Panc1 (cell line): ENCODE results near the gene PSMD8. TPM values are rescaled to one million over a fixed set of nuclear protein-coding genes. Genes with fewer than 3 reads are reported as not detected.
A peak's percentile ranks its signal among the peaks of the same experiment; 100 is the strongest.
"Not testable (repeated sequence)": the region's sequence is repeated elsewhere in the genome, so short reads cannot be mapped to it uniquely, and the experiment has no call there.

Source experiments
- ATAC-seq: fragments of 200-7000 bp; cut with Tn5 transposase; 2 replicates; pipeline ENCODE4 v1.9.1; 2020; ENCODE audit warnings: mild to moderate bottlenecking, moderate library complexity
- BruUV-seq: library from RNA; stranded (reverse); fragments of 400-500 nt; replicated peaks from 2 replicates; lab custom pipeline; 2021; lab: Mats Ljungman, UMichigan
- CTCF ChIA-PET: fragments of 300-600 bp; sonication (Branson Sonifier 250); formaldehyde crosslinking; loops from one replicate; lab custom pipeline; 2022; ENCODE audit warnings: antibody characterized with exemption; lab: Charles Lee
- POLR2A ChIA-PET: fragments of 300-600 bp; sonication (Branson Sonifier 250); formaldehyde crosslinking; loops from one replicate; lab custom pipeline; 2022; ENCODE audit warnings: antibody characterized with exemption; lab: Charles Lee
- DNase-seq: peaks from one replicate; pipeline ENCODE4 v3.0.0-alpha.2; 2010; ENCODE audit warnings: low read depth, low spot score
- H3K27ac ChIP-seq: 2 replicates; pipeline ENCODE4 v1.5.1; 2011; ENCODE audit warnings: mild to moderate bottlenecking, low read length, inconsistent platforms
- H3K27me3 ChIP-seq: fragments of 200-500 bp; sonication (Bioruptor generic); 2 replicates; pipeline ENCODE4 v1.6.0; 2014; ENCODE audit warnings: low read length, inconsistent platforms; ENCODE audit not compliant: control insufficient read depth, insufficient read depth
- H3K36me3 ChIP-seq: fragments of 200-500 bp; sonication (Bioruptor generic); 2 replicates; pipeline ENCODE4 v1.5.1; 2014; ENCODE audit warnings: inconsistent platforms, mild to moderate bottlenecking, low read length, moderate library complexity; ENCODE audit not compliant: control insufficient read depth, insufficient read depth
- H3K4me1 ChIP-seq: 2 replicates; pipeline ENCODE4 v1.5.1; 2011; ENCODE audit warnings: inconsistent platforms, mild to moderate bottlenecking, low read length, moderate library complexity; ENCODE audit not compliant: control insufficient read depth, insufficient read depth
- H3K4me3 ChIP-seq, 2 experiments: 2 replicates each; pipeline ENCODE4 v1.5.1; 2011 to 2012; ENCODE audit warnings: low read depth in 2 of 2, low read length in 2 of 2, mild to moderate bottlenecking in 2 of 2, inconsistent platforms in 1 of 2, moderate library complexity in 1 of 2
- H3K9me3 ChIP-seq: fragments of 200-500 bp; sonication (Bioruptor generic); 2 replicates; pipeline ENCODE4 v1.5.1; 2014; ENCODE audit warnings: low read depth, mild to moderate bottlenecking, inconsistent platforms, low read length, moderate library complexity; ENCODE audit not compliant: control insufficient read depth, insufficient read depth
- CTCF ChIP-seq: fragments of 450-650 bp; IDR thresholded peaks from 2 replicates; pipeline ENCODE4 v1.5.1; 2017; ENCODE audit warnings: mild to moderate bottlenecking
- POLR2AphosphoS5 ChIP-seq: IDR thresholded peaks from 2 replicates; pipeline ENCODE4 v1.6.1; 2012; ENCODE audit warnings: mild to moderate bottlenecking, low read depth, low read length, moderate library complexity
- REST ChIP-seq, 2 experiments: IDR thresholded peaks; 2 replicates each; pipeline ENCODE4 v1.6.1; 2011 to 2012; ENCODE audit warnings: low read depth in 2 of 2, control low read depth in 1 of 2, low read length in 1 of 2, mild to moderate bottlenecking in 1 of 2, moderate library complexity in 1 of 2; ENCODE audit not compliant: insufficient read depth in 1 of 2
- SIN3A ChIP-seq: IDR thresholded peaks from 2 replicates; pipeline ENCODE4 v1.6.1; 2012; ENCODE audit warnings: low read depth, mild to moderate bottlenecking, low read length, moderate library complexity, borderline replicate concordance; ENCODE audit not compliant: insufficient read depth
- TCF7L2 ChIP-seq: IDR thresholded peaks from 2 replicates; pipeline ENCODE4 v1.6.1; 2011; ENCODE audit warnings: mild to moderate bottlenecking, low read depth, low read length, inconsistent platforms
- in situ Hi-C: cut with HindIII; loops from 2 replicates; pipeline ENCODE4 v1.10.0; 2016; ENCODE audit warnings: low sequenced_read_pairs, low pct_unique_long_range_greater_than_20kb
- intact Hi-C: fragments of 100-400 bp; cut with micrococcal nuclease; formaldehyde crosslinking; loops from one replicate; pipeline ENCODE4 v1.10.0; 2022; ENCODE audit not compliant: unreplicated experiment
- total RNA-seq: library from RNA; stranded (reverse); gene quantifications from one replicate; pipeline ENCODE4 v1.2.1, GENCODE V29; 2021; ENCODE audit not compliant: unreplicated experiment

Gene PSMD8
- total RNA-seq, 1 experiment from 2014 or later, result 388 TPM

- TF ChIP-seq SIN3A (peak; percentile 71; the same call in 1 of the 2 replicates), REST (IDR thresholded peaks at IDR 0.05; ENCODE audit: insufficient read depth in 1 of 2, low read depth in 2 of 2, low read length in 1 of 2) (no peak), CTCF (no peak), POLR2AphosphoS5 (no peak), TCF7L2 (no peak)
- POLR2A ChIA-PET, result no interaction called here
- ATAC-seq (peak; percentile 81), DNase-seq (peak; percentile 89)
- Histone ChIP-seq H3K4me1 (peaks cover 4% of the 10 kb centered on the region; the same call in 1 of the 2 replicates), H3K9me3 (no peaks in the 10 kb centered on the region), H3K27me3 (no peaks in the 10 kb centered on the region), H3K27ac (peak overlapping the region; percentile 80), H3K4me3 (peak overlapping the region; percentile 72 to 96), H3K36me3 (no peaks in the 10 kb centered on the region)
- in situ Hi-C loops, result no loop called here
- intact Hi-C loops, result no loop called here
- TSS peak; percentile 46 for BruUV-seq
- CTCF ChIA-PET, result interaction anchor here (0.8 to 1.6 kb wide), 3 partner anchors 29 to 92 kb away, joined by 3 to 6 read pairs (median 5); partner anchors contain the start of gene PSMD8
Measured at GRCh38 chr19:38336638-38337359, 37.6 kb upstream of the PSMD8 start.

GRCh38 chr19:38337360-38337653 is 37.1 kb upstream of the PSMD8 start:
- no peaks in the 10 kb centered on the region for H3K27me3 ChIP-seq
- peak overlapping the region; percentile 72 to 96 for H3K4me3 ChIP-seq
- intact Hi-C loops (no loop called here), in situ Hi-C loops (no loop called here)
- DNase-seq (no peak), ATAC-seq (no peak)
- H3K36me3 ChIP-seq, result no peaks in the 10 kb centered on the region
- no peaks in the 10 kb centered on the region for H3K9me3 ChIP-seq
- ChIA-PET POLR2A (no interaction called here), CTCF (interaction anchor here (0.8 kb wide), 1 partner anchor 29 kb away, joined by 5 read pairs; no protein-coding TSS in a partner anchor)
- no peak for TF ChIP-seq SIN3A
- no peak for TF ChIP-seq CTCF
- TF ChIP-seq POLR2AphosphoS5, result no peak
- TF ChIP-seq REST (IDR thresholded peaks at IDR 0.05; ENCODE audit: insufficient read depth in 1 of 2, low read depth in 2 of 2, low read length in 1 of 2), result no peak
- no peak for TF ChIP-seq TCF7L2
- peak overlapping the region; percentile 31 for H3K27ac ChIP-seq
- H3K4me1 ChIP-seq, result peaks cover 4% of the 10 kb centered on the region; the same call in 1 of the 2 replicates
- no TSS peak for BruUV-seq

GRCh38 chr19:38339011-38339410 is 35.4 kb upstream of the PSMD8 start:
- DNase-seq, H3K27me3 ChIP-seq, H3K36me3 ChIP-seq, H3K9me3 ChIP-seq, H3K4me3 ChIP-seq, POLR2A ChIA-PET, H3K4me1 ChIP-seq, intact Hi-C loops, H3K27ac ChIP-seq, ATAC-seq, CTCF ChIA-PET, in situ Hi-C loops: not testable (repeated sequence)
- TSS peak; percentile 54 for BruUV-seq
